Activated CD8-positive, alpha-beta memory T cell treated with anti-CD3 and anti-CD28 coated beads, Interleukin-2, amount 50 U/mL, for 24 hours (primary cell): ENCODE results near the gene OSBPL3.
"Not testable (repeated sequence)": the region's sequence is repeated elsewhere in the genome, so short reads cannot be mapped to it uniquely, and the experiment has no call there.

Source experiments
- DNase-seq: peaks from one replicate; pipeline ENCODE4 v3.0.0-alpha.2; 2020; ENCODE audit errors: extremely low read depth

The OSBPL3 gene

DNA sequence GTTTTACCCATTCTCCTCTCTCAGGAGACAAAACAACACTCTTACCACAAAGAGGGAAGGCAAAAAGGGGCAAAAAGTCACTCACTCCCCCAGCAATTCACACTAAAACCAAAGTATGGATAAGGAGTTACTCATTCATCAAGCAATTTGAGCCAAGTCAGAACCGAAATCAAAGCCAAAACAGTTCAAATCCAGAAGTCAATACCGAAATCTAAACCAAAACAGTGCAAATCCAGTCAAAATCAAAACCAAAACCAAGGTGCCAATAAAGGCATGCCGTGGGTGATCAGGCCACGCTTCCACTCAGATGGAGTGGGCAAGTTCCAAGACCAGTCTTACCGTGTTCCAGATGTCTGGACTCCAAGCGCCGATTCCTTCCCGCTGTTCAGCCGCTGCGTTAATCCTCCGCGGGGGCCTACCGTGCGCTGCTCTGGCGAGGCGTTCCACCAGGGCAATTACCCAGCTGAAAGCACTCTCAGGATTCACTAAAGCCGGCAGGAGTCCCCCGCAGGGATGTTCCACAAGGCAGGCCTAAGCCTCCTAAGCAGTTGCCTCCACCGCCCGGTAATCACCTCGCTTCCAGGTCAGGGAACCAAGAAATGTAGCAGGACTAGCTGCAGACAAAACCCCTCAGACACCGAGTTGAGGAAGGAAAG is 185.1 kb downstream of the OSBPL3 start:
- DNase-seq = not testable (repeated sequence)

DNA sequence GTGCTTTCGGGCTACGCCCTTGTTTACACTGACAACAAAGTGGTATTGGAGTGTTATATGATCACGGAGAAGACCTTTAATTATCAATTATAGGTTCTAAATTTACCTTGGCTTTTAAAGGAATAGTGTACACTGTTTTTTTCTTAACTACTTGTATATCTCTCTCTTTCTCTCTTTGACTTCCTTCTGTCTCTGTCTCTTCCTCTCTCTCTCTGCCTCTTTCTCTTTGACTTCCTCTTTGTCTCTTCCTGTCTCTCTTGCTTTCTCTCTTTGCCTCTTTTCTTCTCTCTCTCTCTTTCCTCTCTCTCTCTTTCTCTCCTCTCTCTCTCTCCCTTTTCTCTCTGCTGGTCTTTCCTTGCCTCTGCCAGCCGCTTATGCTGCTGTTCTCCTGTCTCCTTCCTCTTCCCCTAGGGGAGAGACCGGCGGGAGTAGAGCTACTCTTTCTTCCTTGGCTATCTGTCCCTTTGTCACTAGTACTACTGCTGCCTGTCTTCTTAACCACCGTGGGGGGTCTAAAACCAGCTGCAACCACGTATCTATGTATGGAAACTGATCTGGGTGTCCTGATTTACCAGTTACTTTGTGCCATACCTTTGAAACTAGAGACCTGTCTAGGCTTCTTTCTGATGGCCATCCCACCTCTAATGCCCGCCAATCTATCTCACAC is 185.9 kb downstream of the OSBPL3 start:
- no peak for DNase-seq

GRCh38 chr7:24788961-24789576 is 190.9 kb downstream of the OSBPL3 start:
- no peak for DNase-seq

DNA sequence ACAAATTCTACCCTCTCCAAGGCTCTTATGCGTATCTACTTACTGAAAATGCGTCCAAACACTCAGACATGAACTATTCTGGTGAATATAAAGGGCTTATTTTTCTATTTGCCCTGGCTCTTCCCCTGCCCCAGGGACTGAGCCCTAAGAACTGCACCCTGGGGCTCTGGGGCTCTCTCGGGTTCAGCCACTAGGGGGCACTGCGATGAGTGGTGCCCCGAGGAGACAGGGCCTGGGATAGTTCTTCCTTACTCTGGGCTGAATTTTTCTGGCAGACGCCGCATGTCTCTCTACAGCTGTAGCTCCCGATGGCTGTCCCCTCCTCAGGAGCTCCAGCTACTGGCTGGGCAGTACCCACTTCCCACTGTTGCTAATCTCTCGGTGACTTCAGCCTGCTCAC is 191.9 kb downstream of the OSBPL3 start:
- DNase-seq = no peak

- DNase-seq = no peak
These were observed 193.0 kb downstream of the OSBPL3 start for GRCh38 chr7:24786941-24787340.

DNA sequence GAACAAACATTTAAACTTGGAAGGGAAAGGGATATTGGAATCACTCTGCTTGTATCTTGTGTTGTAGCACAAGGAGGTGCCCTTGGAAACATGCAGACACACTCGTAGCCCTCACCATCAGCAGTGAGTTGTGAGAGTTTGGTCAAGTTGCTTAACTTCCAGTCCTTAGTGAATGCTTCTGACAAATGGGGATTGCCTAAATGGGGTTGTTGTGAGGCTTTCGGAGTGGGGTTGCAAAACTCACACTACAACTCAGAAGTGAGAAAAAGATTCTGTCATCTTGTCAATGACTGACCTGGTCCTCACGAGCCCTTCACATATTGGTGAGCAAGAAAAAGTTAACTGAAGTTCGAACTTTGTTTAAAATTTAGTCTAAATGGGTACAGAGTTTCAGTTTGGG is 193.7 kb downstream of the OSBPL3 start:
- DNase-seq = no peak

DNA sequence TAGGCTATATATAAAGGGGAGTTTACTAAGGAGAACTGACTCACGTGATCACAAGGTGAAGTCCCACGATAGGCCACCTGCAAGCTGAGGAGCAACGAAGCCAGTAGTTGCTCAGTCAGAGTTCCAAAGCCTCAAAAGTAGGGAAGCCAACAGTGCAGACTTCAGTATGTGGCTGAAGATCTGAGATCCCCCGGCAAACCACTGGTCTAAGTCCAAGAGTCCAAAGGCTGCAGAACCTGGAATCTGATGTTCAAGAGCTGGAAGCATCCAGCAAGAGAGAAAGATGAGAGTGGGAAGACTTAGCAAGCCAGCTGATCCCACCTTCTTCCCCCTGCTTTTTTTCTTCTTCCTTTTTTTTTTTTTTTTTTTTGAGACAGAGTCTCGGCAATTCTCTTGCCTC is 195.7 kb downstream of the OSBPL3 start:
- no peak for DNase-seq

DNA sequence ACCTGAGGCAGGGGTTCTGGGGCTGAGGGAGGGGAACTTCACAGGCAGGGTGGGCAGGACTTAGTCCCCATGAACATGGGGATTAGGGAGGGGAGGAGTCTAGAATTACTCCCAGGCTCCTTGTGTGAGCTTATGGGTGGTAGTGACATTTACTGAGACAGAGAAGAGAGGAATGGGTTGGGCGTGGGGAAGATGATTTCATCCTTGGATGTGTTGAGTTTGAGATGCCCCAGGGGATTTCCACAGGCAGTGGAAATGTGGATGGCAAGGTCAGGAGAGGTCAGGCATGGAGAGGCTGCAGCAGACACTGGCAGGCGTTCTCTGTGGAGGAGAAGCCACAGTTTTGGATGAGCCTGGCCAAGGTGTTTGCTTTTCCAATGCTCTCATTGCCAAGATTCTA is 196.3 kb downstream of the OSBPL3 start:
- no peak for DNase-seq

GRCh38 chr7:24781106-24781505 is 198.9 kb downstream of the OSBPL3 start:
- DNase-seq = no peak

- DNase-seq = no peak
These were observed 200.7 kb downstream of the OSBPL3 start for GRCh38 chr7:24779283-24779655.

DNA sequence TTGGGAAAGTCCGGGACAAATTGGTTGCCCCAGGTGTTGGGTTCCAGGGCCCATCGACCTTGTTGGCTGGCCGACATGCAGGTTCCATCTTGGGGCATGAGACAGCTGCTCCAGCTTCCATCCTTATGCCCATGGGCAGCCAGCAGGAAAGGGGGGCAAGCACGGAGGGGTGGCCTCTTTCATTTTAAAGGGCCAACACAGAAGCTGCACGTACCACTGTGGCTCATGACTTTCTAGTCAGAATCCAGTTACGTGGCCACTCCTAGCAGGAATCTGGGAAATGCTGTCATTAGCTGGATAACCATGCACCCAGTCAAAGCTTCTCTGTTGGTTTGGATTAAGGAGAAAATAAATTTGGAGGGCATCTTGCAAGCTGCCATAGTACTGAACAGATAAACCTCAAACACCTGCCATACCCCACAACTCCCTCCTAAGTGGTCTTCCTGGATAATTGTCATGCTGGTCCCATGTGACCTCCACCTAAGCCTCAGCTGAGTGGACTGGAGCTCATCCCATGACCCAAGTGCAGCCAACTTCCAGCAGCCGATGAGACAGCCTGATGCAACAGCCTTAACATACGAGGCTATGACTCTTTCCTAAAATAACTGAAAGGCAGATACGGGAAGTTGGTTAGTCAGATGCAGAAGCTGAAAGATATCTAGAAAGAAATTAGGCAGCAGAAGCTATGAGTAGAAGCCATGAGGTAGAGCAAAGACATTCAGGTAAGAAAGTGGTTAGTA is 201.3 kb downstream of the OSBPL3 start:
- no peak for DNase-seq

DNA sequence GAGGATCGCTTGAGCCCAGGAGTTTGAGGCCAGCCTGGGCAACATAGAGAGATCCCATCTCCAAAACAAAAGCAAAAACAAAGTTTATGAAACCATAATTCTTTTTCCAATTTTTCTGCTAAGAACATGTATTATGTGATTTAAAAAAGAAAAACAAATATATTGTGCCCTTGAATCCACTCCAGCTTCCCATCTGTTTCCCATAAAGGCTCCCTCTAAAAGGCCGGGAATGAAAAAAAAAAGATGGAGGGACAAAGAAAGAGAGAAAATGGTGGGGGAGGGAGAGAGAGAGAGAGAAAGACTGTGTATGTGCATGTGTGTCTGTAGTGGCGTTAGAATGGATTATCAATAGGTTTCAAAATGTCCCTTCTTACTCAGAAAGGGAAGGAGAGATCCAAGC is 202.2 kb downstream of the OSBPL3 start:
- no peak for DNase-seq

- no peak for DNase-seq
These were observed 206.3 kb downstream of the OSBPL3 start for GRCh38 chr7:24773646-24774045.

- DNase-seq = no peak
These were observed 210.1 kb downstream of the OSBPL3 start for GRCh38 chr7:24769851-24770250.

- no peak for DNase-seq
These were observed 210.8 kb downstream of the OSBPL3 start for GRCh38 chr7:24769014-24769830.

- DNase-seq = no peak
These were observed 212.0 kb downstream of the OSBPL3 start for GRCh38 chr7:24767878-24768569.

GRCh38 chr7:24764972-24765744 is 214.8 kb downstream of the OSBPL3 start:
- DNase-seq = no peak

GRCh38 chr7:24764011-24764410 is 216.0 kb downstream of the OSBPL3 start:
- DNase-seq = no peak

DNA sequence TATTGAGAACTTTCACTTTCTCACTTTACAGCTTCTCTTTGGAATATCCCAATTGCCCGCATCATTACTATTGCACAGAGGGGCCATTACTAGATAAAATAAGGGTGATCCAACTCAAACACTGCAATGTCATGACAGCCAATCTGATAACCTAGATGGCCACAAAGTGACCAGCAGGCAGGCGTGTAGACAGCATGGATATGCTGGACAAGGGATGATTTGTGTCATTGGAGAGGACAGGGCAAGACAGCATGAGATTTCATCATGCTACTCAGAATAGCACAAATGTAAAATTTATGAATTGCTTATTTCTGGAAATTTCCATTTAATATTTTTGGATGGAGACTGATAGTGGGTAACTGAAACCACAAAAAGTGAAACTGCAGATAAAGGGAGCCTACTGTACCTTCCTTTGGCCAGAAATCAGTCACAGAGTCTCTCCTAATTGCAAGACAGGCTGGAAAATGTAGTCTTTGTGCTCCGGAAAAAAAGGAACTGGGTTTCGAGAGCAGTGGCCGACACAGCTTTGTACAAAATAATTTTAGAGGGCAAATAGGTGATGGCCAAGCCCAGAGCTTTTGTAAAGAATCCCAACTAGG is 216.6 kb downstream of the OSBPL3 start:
- no peak for DNase-seq

GRCh38 chr7:24762771-24763170 is 217.2 kb downstream of the OSBPL3 start:
- no peak for DNase-seq
